DMS114 treated with DMSO at 0.1 percent for 48 hours (cell line): ENCODE measurements around the gene ANGEL1.

Experiments
- DNase-seq: peaks from one replicate; lab custom pipeline; 2025; ENCODE audit not compliant: unreplicated experiment; lab: John Stamatoyannopoulos, UW

The ANGEL1 gene

GRCh38 chr14:76780058-76780345 is 32.7 kb downstream of the ANGEL1 start:
- no peak for DNase-seq

GRCh38 chr14:76779221-76780057 is 33.2 kb downstream of the ANGEL1 start:
- no peak for DNase-seq

DNA sequence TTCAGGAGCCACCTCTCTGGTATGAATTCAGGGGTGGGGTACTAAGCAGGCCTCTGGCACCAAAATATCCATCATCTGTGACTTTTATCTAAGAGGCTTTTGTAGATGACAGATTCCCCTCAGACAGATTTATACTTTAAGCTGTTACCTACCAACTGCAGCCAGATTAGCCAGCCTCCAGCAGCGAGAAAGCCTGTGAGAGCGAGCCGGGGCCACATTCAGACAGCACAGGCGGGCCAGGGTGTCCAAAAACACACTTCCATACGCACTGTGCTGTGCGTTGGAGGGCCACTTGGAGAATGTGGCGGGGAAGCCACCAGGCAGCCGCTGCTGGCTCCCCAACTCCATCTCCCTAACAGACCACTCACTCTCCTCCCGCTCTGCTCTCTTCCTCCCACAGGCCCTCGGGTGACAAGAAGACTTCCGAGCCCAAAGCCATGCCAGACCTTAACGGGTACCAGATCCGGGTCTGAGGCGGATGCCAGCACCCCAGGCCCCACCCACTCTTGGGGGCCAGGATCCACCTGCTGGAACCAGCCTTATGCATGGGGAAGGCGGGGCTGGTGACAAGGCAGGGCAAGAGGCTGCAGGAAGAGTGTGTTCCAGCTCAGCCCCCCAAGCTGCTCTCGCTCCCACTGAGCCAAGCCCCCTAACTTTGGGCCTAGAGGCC is 34.0 kb downstream of the ANGEL1 start:
- DNase-seq = no peak

GRCh38 chr14:76777721-76778120 is 35.0 kb downstream of the ANGEL1 start:
- no peak for DNase-seq

DNA sequence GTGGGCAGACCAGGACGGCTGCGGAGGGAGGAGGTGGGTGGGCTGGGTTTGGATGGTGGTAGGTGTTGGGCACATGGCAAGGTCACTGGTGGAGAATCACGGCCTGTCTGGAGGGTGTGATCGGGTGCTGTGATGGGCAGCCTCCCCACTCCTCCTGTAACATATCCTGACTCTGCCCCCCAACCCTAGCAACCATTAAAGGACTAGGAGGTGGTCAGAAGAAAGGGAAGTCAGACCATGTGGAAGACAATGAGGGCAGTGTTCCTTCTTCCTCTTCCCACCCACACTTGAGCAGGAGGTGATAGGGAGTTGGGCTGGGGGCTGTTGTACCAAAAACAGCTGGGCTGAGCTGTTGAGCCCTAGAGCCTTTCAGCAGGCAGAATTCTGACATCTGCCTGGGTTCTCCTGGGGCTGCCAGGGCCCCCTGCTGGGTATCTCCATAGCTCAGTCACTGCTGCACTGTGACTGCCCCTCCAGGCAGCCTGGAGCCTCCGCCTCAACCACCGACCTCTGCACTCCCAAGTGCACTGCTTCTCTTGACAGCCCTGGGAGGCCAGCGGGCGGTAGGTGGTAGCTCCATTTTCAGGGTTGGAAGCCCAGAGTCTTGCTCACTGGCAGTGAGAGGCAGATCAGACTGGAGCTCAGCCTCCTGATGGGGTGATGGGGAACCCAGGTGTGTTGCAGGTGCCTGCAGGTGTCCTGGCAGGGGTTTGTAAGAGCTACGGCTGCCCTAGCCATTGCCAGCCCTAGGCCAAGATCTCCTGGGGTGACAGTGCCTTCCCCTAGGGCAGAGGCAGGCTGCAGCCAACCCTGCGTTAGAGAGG is 36.0 kb downstream of the ANGEL1 start:
- DNase-seq = no peak

GRCh38 chr14:76775695-76776427 is 36.8 kb downstream of the ANGEL1 start:
- DNase-seq = no peak

- no peak for DNase-seq
Observed at GRCh38 chr14:76774821-76775694, 37.6 kb downstream of the ANGEL1 start.

DNA sequence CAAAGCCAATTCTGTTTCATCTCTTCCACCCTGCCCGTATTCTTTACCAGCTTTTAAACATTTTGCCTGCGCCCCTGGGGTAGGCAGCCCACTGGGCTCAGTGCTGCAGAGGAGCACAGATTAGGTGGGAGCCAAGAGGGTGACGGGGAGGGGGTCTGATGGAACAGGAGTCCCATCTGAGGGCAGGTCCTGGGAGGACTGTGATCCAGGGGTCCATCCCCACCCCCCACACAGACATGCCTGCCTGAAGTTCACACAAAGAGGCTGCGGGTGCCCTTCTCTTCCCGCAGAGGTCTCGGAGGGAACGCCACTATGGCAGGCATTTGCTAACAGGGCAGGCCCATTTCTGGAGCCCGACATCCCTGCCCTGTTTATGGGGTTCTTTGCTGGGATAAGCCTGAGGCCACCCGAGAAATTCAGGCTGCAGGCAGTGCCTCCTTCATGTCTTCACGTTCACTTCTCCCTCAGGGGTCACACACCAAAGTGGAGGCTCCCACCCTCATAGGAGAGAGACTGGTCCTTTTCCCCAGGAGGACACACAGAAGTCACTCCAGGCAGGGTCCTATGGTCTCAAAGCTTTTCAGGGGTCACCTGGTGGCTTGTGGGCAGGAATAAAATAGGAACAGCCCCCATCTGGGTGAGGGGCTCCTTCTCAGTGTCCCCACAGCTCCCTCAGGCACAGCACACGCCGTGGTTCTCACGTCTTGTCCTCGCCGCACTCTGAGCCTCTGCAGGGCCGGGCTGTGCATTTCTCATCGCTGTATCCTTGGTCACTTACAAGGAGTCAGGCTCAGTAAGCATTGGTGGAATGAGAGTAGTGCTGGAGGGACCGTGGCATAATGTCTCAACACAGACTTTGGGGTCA is 38.5 kb downstream of the ANGEL1 start:
- no peak for DNase-seq

DNA sequence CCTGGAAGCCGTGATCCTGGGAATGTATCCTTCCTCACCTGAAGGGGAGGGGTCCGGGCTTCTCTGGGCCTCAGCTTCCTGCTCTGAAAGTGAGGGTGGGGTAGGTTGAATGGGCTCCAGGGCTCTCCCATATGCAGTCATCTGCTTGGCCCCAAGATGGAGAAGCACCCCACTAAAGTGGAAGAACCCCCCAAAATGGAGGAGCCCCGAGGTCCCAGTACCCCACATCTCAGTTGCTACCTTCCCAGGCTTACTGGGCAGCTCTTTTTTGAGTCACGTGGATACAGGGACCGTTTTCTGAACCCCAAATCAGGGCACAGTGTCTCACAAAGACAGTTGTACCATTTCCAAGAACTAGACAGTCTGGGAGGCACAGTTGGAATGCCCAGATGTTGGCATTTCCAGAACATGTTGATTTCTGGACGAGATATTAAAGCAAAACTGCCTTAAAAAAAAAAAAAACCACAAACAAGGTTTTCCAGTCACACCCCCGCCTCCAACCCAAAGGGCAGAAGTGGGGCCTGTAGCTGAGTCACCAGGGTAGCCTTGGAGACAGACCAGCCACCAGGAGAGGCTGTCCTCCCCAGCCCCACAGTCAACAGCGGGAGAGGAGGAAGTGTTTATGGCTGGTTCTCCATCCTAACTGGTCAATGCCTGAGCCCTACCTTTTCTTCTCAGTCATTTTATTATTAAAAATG is 39.3 kb downstream of the ANGEL1 start:
- DNase-seq = no peak

DNA sequence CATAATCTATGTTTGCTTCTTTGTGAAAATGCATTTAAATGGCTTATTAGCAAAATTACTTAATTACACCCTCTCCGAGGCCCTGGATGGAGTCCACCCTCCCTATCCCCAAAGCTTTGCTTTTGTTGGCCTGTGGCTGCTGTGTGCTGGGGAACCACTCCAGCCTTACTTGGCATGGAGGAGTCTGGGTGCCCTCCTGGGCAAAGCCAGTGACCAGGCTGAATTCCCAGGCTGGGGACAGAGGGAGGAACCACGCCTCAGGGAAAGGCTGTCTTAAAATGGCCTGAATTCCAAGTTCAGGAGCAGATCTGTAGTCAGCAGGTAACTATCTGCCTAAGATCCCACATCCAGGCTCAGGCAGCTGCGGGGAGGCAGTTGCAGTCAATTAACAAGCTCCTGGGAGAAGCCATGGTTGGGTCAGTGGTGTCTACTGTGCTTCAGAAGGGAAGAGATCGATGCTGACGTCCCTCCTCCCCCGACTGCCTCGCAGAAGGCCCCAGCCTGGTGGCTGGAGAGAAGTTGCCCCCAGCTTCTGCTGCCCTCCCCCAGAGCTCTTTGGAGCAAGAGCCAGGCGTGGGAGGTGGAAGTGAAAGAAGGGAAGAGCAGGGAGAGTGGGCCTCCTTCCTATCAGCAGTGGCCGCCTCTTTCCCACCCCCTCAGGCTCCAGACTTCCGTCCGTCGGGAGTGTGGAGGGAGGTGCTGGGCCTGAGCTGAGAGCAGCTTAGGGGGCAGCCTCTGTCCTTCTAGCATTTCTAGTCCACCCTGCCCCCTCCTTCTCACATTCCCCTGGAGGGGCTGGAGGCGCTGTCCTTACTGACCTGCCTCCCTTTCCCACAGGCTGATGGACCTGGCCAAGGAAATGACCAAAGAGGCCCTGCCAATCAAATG is 40.1 kb downstream of the ANGEL1 start:
- DNase-seq = no peak

DNA sequence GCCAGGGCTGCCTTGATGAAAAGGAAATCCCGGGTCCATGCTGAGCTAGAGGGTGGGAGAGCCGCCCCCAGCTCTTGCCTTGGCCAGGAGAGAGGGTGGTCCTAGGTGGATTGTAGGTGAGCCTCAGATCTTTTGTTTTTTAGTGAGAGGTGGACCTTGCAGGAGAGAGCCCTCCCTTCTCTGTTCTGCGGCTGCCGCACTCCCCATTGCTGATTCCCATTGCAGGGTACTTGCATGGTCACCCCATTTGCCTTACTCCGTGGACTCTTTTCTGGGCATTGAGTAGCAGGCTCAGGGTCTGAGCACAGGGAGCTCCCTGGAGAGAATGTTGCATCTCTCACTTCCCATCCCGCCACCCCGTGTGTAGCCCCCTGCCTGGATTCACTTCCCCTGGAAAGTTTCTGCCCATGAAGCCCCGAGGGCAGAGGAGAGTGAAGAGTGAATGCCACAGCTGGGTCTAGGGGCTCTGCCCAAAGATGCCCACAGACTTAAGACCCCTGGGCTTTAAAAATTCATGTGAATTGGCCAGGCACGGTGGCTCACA is 41.2 kb downstream of the ANGEL1 start:
- no peak for DNase-seq

DNA sequence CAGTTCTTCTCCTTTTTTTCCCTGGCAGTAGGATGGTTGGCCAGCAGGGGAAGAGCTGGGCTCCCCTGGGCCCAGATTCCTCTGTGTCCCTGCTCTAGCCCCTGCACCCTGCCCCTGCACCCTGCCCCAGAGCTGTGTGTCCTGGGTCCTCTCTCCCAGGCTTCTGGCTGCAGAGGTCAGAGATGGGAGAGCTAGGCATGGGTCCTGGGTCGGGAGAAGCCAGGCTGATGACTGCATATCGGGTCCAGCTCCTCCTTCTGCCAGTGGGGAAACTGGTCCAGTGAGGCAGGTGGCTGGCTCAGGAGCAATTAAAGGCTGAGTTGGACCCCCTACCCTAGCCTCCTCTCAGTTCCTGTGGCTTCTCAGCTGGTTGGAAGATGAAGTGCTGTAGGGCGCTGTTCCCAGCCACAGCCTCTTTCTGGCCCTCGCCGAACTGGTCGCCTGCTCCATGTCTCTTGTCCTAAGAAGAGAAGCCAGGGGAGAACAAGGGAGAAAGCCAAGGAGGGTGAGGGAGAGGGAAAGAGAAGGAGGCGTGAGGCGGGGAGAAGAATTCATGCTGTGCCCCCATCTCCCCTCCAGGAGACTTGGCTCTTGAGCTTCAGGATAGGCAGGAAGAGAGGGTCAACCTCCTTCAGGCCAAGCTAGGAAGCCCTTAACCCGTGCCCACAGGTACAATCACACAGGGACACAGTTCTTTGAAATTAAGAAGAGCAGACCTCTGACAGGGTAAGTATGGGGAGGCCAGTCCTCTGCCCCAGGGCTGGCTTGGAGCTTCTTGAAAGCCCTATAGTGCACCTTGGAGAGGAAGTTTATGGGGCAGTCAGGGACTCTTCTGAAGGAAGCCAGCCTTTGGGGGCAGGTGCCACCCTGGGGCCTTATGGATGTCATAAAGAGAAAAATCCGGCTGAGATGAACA is 41.9 kb downstream of the ANGEL1 start:
- no peak for DNase-seq

- DNase-seq = no peak
Observed at GRCh38 chr14:76769636-76770292, 42.9 kb downstream of the ANGEL1 start.

DNA sequence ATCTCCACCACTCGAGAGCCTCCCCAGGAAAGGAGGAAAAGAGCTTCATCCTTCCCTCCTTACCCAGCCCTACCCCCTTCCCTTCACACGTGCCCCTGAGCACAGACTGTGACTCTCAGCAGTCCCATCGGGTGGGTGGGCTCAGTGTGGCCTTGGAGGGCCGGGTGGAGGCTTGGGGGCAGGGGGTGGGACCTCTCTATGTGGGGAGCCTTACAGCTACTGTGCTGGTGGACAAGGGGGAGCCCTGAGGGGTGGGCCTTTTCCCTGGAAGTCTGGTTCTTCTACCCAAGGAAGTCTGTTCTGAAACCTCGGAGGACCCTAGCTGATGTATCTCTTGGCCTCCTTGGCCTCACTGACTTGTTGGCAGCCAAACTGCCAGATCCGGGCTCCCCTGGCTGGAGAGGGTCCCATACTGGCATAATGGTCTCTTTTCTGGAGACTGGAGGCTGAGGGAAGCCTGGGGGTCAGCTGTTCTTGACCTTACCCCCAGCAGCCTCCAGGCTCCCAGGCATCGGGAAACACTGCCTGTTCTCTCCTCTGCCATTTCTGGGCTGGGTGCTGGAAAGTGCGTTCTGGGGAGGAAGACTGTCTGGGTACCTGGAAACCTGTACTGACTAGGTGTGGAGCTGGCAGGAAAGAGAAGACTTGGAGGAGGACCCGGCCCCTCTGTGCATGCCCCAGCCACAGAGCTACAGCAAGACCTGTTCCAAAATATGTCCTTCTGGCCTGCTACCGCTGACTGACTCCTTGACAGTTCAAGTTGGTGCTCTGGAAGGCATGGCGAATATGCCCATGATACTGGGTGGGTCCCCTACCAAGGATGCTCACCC is 43.8 kb downstream of the ANGEL1 start:
- no peak for DNase-seq
